HG02885 (cell line): ENCODE measurements around the gene MTMR8.

Experiments
- ATAC-seq: cut with Tn5 transposase; IDR thresholded peaks from one replicate; pipeline ENCODE4 v1.9.1; 2021; ENCODE audit warnings: mild to moderate bottlenecking; ENCODE audit not compliant: unreplicated experiment, poor library complexity

MTMR8 gene

GRCh38 chrX:64321507-64321906, 73.7 kb downstream of the MTMR8 start:
- no peak for ATAC-seq

DNA sequence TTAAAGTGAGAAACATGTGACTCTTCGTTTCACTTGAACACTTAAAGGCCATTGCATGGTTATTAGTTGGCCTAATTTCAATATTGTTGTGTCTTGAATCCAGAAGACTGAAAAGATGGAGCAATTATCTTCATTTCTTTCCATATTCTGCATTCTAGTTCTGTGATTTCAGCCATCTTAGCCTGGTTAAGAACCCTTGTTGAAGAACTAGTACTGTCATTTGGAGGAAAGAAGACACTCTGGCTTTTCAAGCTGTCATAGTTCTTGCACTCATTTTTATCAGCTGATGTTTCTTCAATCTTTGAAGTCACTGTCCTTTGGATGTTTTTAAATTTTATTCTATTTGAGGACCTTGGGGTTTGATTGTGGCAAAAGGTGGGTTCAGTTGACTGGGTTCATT, 81.6 kb downstream of the MTMR8 start:
- ATAC-seq, result no peak

DNA sequence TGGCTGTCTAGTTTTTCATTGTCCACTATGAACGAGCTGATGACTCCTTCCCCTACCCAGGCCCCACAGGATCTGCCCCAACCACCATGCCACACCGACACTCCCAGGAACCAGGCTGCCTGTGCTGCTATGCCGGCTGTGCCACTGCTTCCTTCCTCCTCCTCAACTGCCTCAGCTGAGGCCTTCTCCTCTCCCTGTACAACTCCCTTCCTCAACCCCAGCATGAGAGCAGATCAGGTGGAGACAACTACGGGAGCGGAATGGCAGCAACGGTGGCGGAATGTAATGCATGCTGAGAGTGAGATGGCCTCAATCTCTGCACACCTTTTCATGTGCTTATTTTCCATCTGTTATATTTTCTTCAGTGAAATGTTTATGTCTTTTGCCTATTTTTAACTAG, 88.5 kb downstream of the MTMR8 start:
- ATAC-seq, result no peak

DNA sequence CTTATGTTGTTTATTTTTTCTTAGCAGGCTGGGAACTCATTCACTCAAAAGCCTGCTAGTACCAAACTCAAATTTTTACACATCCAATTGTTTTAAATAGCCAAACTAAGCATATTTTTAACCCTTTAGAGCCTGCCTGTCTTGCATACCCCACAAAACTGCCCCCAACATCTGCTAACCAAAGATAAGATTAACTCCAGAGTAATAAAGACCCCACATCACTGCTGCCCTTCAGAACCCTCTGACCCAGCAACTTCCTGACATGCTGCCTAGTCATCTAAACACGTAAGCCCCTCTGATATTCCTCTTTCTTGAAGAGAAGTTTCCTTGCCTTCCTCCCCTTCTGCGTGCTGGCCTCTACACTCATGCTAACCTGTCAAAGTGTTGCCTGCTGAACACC, 104.1 kb downstream of the MTMR8 start:
- no peak for ATAC-seq

DNA sequence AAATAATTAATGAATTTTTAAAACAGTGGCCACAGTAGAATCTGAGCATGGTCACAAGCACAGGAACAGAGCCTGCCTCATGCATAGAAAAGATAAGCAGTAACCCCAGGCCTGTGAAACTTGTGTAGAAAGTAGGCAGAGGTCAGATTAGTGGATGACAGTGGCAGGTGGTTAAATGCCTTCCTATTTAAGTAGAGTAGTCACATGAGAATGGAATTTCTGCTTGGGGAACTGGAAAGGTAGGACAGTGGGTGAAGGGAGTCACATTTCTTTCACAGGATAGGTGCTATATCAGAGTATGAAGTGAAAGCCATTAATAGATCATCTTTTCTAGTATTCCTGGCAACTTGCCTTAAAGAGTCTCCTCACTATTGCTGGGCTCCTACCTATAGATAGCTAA, 130.0 kb downstream of the MTMR8 start:
- no peak for ATAC-seq

DNA sequence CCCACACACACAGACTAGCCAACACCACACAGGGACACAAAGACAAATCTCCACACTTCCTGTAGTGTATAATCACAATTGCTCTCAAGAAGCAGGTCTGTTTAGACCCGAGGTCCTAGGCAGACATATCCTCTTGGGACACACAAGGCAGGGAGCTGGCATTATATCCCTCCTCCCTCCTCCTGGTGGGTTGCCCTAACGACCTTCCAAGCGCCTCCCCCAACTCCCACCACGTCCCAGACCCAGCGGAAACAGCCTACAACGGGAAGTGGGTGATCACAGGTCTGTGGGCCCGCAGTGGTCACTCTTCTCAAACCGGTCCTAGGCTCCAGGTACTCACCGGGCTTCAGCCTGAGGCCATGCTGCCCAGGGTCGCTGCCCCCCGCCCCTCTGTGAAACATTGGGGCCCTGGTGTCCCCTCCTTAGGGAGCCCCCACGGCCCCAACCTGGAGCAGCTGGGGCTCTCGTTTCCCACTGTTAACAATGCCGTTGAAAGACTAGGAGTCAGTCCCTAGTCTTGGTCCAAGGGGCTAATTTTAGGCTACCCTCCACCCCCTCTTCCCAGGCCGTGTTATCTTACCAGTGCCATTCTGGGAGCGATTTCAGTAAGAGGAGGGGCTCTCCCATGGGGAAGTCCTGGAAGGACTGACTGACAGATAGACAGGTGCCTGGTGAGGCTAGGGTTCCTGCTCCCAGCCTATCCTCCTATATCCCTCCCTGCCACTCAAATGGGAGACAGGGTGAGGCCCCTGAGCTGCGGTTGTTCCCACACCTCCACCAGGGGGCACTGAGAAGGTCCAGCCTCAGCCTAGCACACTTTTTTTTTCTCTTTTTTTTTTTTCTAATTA, 164.9 kb downstream of the MTMR8 start, which contains the start of gene ASB12:
Gene ASB12 (minus strand): TSS at position 485 of the 848 bp plus-strand sequence. CDS start 4,957 bp downstream, outside the sequence.
- no peak for ATAC-seq

DNA sequence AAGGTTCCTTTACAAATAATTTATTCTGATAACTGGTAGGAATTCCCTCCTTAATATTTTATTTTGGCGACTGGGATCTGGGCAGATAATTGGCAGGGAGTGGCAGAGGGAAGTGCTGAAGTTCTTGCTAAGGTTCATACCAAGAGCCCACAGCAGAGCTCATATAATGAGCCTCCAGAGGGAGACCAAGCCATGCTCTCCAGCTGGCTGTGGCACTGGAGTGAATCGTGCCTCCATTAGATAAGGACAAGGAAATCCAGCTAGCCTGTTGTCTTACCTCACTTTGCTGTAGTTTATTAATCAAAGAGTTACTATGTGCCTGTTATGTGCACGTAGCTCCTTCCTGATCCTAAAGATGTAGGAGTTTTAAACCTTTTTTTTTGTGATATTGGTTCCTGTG, 166.1 kb downstream of the MTMR8 start:
- no peak for ATAC-seq
